Stomach (tissue), 4 donors: Measurements from ENCODE around the gene TAS2R50.

Experiments
- EP300 ChIP-seq: sonication (generic); formaldehyde crosslinking; IDR thresholded peaks from one replicate; pipeline ENCODE4 v1.6.1; 2017; ENCODE audit warnings: antibody characterized with exemption
- TF ChIP-seq, protein P1 (sequence below), 7 experiments: fragments of 450-650 bp in 4 of 7; fragments of 200-600 bp in 3 of 7; sonication (generic) in 3 of 7; IDR thresholded peaks; one replicate each; pipeline ENCODE4 v1.5.1; 2016 to 2019; ENCODE audit warnings: antibody characterized with exemption in 7 of 7, control low read depth in 2 of 7, mild to moderate bottlenecking in 1 of 7

DNA sequence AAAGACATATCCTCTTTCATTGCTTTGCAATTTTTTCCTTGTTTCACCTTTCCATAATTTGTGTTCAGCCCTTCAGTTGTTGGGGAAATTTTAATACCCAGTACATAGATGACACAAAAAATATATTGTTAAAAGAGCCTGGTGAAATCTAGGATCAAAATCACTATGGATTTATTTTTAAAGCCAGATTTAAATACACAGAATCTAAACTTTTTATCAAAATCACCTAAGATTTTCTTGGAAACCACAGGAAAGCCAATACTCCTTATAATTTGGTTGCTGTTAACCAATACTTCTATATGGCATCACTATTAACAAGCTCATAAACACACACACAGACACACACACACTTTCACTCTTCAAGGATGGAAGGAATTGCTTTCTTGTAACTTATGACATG lies 11.5 kb upstream of the TAS2R50 start, which contains the start of gene TAS2R20:
- TF ChIP-seq EP300: no peak
- TF ChIP-seq, protein P1, sequence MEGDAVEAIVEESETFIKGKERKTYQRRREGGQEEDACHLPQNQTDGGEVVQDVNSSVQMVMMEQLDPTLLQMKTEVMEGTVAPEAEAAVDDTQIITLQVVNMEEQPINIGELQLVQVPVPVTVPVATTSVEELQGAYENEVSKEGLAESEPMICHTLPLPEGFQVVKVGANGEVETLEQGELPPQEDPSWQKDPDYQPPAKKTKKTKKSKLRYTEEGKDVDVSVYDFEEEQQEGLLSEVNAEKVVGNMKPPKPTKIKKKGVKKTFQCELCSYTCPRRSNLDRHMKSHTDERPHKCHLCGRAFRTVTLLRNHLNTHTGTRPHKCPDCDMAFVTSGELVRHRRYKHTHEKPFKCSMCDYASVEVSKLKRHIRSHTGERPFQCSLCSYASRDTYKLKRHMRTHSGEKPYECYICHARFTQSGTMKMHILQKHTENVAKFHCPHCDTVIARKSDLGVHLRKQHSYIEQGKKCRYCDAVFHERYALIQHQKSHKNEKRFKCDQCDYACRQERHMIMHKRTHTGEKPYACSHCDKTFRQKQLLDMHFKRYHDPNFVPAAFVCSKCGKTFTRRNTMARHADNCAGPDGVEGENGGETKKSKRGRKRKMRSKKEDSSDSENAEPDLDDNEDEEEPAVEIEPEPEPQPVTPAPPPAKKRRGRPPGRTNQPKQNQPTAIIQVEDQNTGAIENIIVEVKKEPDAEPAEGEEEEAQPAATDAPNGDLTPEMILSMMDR (IDR thresholded peaks at IDR 0.05): no peak
